Sigmoid colon (tissue), 7 donors: ENCODE measurements around the gene MC3R. TPM values are rescaled to one million over a fixed set of nuclear protein-coding genes. Genes with fewer than 3 reads are reported as not detected.

Source experiments
- DNase-seq: peaks from one replicate; pipeline ENCODE4 v3.0.0-alpha.2; 2019
- H3K27ac ChIP-seq, 4 donors: fragments of 200-600 bp; sonication (generic); one replicate each; pipeline ENCODE4 v1.5.1; 2016 to 2019; ENCODE audit warnings: mild to moderate bottlenecking in 1 of 4
- H3K27me3 ChIP-seq, 3 donors: fragments of 200-600 bp; sonication (generic); one replicate each; pipeline ENCODE4 v1.5.1; 2019; ENCODE audit warnings: mild to moderate bottlenecking in 1 of 3
- H3K36me3 ChIP-seq, 4 donors: fragments of 200-600 bp; sonication (generic); one replicate each; pipeline ENCODE4 v1.5.1; 2016 to 2019
- H3K4me1 ChIP-seq, 4 donors: fragments of 200-600 bp; sonication (generic); one replicate each; pipeline ENCODE4 v1.5.1; 2017 to 2019
- H3K4me3 ChIP-seq, 4 donors: fragments of 200-600 bp; sonication (generic); one replicate each; pipeline ENCODE4 v1.5.1; 2017 to 2019; ENCODE audit warnings: mild to moderate bottlenecking in 2 of 4, moderate library complexity in 1 of 4
- H3K9me3 ChIP-seq, 4 donors: fragments of 200-600 bp in 3 of 4; sonication (generic) in 3 of 4; one replicate each; pipeline versions ENCODE4 v1.5.1 to v1.6.1; 2013 to 2019
- EP300 ChIP-seq, 4 donors: sonication (generic); formaldehyde crosslinking; IDR thresholded peaks; one replicate each; pipeline ENCODE4 v1.6.1; 2017; ENCODE audit warnings: antibody characterized with exemption in 4 of 4
- POLR2A ChIP-seq, 2 donors: fragments of 450-650 bp; IDR thresholded peaks; one replicate each; pipeline ENCODE4 v1.6.1; 2016; ENCODE audit warnings: antibody characterized with exemption in 2 of 2, mild to moderate bottlenecking in 2 of 2, moderate library complexity in 2 of 2
- POLR2AphosphoS5 ChIP-seq, 4 donors: sonication (generic); formaldehyde crosslinking; IDR thresholded peaks; one replicate each; pipeline ENCODE4 v1.6.1; 2017; ENCODE audit warnings: antibody characterized with exemption in 4 of 4
- WGBS, 2 donors: extraction: QIAGEN DNeasy Blood & Tissue Kit; methylation state at CpG; one replicate each; pipeline ENCODE4 v1.1.7; 2013; 5-methylcytosine and 5-hydroxymethylcytosine counted together
- intact Hi-C: fragments of 100-400 bp; cut with DNase I; formaldehyde crosslinking; loops from one replicate; pipeline ENCODE4 v1.15.1; 2023
- polyA plus RNA-seq, 3 donors: library from polyadenylated mRNA; stranded (reverse); fragments of 200-250 nt; gene quantifications; one replicate each; pipeline ENCODE4 v1.2.3, GENCODE V29; 2013
- total RNA-seq, 4 donors: library from RNA; depleted of rRNA; stranded (reverse); fragments of >200 nt; gene quantifications; one replicate each; pipeline ENCODE4 v1.1.0, GENCODE V29; 2016
- TF ChIP-seq, protein P1 (sequence below), 4 experiments: fragments of 450-650 bp in 3 of 4; fragments of 200-600 bp in 1 of 4; IDR thresholded peaks; one replicate each; pipeline ENCODE4 v1.5.1; 2016 to 2019; ENCODE audit warnings: antibody characterized with exemption in 4 of 4, mild to moderate bottlenecking in 3 of 4, moderate library complexity in 2 of 4
- donor health status: healthy with polysubstance abuse.
- donor health status: Bipolar disorder and iron deficiency.
- donor health status: healthy.

Gene MC3R
- total and polyA plus RNA-seq, 7 donors: not detected

- 77 to 87% methylated on average over 7 of the region's 7 CpGs for WGBS, 2 donors
- no peak overlapping the region for H3K27ac ChIP-seq
- no peaks in the 10 kb centered on the region for H3K4me1 ChIP-seq
- TF ChIP-seq POLR2A (IDR thresholded peaks at IDR 0.05): no peak
- TF ChIP-seq EP300 (IDR thresholded peaks at IDR 0.05): no peak
- TF ChIP-seq, protein P1, sequence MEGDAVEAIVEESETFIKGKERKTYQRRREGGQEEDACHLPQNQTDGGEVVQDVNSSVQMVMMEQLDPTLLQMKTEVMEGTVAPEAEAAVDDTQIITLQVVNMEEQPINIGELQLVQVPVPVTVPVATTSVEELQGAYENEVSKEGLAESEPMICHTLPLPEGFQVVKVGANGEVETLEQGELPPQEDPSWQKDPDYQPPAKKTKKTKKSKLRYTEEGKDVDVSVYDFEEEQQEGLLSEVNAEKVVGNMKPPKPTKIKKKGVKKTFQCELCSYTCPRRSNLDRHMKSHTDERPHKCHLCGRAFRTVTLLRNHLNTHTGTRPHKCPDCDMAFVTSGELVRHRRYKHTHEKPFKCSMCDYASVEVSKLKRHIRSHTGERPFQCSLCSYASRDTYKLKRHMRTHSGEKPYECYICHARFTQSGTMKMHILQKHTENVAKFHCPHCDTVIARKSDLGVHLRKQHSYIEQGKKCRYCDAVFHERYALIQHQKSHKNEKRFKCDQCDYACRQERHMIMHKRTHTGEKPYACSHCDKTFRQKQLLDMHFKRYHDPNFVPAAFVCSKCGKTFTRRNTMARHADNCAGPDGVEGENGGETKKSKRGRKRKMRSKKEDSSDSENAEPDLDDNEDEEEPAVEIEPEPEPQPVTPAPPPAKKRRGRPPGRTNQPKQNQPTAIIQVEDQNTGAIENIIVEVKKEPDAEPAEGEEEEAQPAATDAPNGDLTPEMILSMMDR (IDR thresholded peaks at IDR 0.05): no peak
- TF ChIP-seq POLR2AphosphoS5 (IDR thresholded peaks at IDR 0.05): no peak
- intact Hi-C loops: no loop called here
- H3K36me3 ChIP-seq: no peaks in the 10 kb centered on the region
- DNase-seq: no peak
- H3K27me3 ChIP-seq: peaks cover 0 to 9% (median 0%) of the 10 kb centered on the region in 3 donors
- H3K9me3 ChIP-seq: no peaks in the 10 kb centered on the region
- H3K4me3 ChIP-seq: no peak overlapping the region
Measured at GRCh38 chr20:56257604-56258003, 9.1 kb downstream of the MC3R start.

DNA sequence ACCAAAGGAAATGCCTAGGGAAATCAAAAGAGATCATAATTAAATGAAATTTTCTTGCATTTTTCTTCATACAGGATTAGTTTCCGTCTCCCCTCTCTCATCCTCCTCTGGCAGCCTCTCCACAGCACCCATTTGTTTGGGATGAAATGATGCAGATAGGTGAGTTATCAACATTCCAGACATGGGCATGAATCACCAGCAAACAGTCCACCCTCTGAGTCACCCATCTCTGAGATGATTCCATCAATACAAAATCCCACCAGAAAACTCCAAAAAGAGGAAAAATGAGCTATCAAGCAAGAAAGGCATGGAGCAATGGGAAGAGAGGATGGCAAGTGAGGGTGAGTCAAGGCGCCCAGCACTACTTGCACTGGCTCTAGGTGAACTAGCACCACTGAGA lies 11.4 kb downstream of the MC3R start:
- Histone ChIP-seq H3K27ac (no peak overlapping the region), H3K4me1 (no peaks in the 10 kb centered on the region)
- 76 to 77% methylated on average over 2 of the region's 2 CpGs for WGBS, 2 donors

DNA sequence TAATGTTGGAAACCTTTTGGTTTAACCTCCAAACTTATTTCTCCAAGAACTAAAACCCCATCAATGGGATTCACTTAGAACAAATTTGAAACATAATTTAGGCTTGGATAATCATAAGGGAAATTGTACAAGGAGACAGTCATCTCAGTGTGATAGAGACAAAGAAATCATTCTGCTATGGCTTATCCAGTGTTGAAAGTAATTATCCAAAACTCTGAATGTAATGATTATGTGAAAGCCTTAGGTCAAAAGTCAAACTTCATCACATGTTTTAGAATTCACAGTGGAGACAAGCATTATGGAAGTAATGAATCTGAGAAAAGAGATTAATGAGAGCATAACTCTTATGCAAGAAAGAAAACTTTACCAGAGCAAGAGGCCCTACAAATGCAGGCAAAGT lies 20.0 kb downstream of the MC3R start:
- Histone ChIP-seq H3K9me3 (no peaks in the 10 kb centered on the region), H3K4me3 (no peak overlapping the region), H3K27me3 (no peaks in the 10 kb centered on the region), H3K4me1 (peaks cover 0 to 11% (median 0%) of the 10 kb centered on the region in 4 donors), H3K27ac (no peak overlapping the region), H3K36me3 (no peaks in the 10 kb centered on the region)
- no peak for DNase-seq
- intact Hi-C loops: no loop called here
- no peak for TF ChIP-seq EP300 (IDR thresholded peaks at IDR 0.05)

More for the DNA sequence above, 11.4 kb downstream of the MC3R start:
- intact Hi-C loops: no loop called here
- no peaks in the 10 kb centered on the region for H3K27me3 ChIP-seq
- TF ChIP-seq POLR2AphosphoS5 (IDR thresholded peaks at IDR 0.05): no peak
- TF ChIP-seq, protein P1 (IDR thresholded peaks at IDR 0.05): no peak
- no peak for TF ChIP-seq EP300 (IDR thresholded peaks at IDR 0.05)
- no peak for TF ChIP-seq POLR2A (IDR thresholded peaks at IDR 0.05)
- H3K9me3 ChIP-seq: no peaks in the 10 kb centered on the region
- H3K4me3 ChIP-seq: no peak overlapping the region
- H3K36me3 ChIP-seq: no peaks in the 10 kb centered on the region
- DNase-seq: no peak

- Histone ChIP-seq H3K4me3 (no peak overlapping the region), H3K27ac (no peak overlapping the region), H3K27me3 (no peaks in the 10 kb centered on the region), H3K9me3 (peaks cover 0 to 3% (median 0%) of the 10 kb centered on the region in 4 donors), H3K36me3 (no peaks in the 10 kb centered on the region), H3K4me1 (peaks cover 0 to 11% (median 0%) of the 10 kb centered on the region in 4 donors)
- no peak for DNase-seq
- TF ChIP-seq EP300 (IDR thresholded peaks at IDR 0.05) (no peak), POLR2AphosphoS5 (IDR thresholded peaks at IDR 0.05) (no peak)
- WGBS, 2 donors: 58 to 63% methylated on average over 4 of the region's 4 CpGs
- intact Hi-C loops: no loop called here
Measured at GRCh38 chr20:56271974-56272373, 23.4 kb downstream of the MC3R start.

DNA sequence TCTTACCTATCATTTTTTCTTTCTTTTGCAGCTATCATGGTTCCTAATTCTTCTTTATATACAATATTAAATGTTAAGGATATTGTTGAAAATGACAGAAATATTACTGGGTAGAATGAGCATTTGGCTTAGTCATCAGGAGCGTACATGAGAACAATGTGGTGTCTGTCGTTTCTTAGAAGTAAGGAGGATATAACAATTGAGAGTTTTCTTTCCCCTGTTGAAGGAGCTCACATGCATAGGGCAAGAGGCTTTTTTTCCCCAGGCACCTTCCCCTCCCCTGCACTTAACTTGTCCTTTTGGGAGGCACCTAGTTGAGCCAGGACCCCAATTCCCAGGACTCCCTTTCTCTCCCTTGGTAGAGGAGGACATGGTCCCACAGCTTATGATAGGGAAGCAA lies 25.0 kb downstream of the MC3R start:
- Histone ChIP-seq H3K9me3 (peaks cover 0 to 3% (median 0%) of the 10 kb centered on the region in 4 donors), H3K27me3 (no peaks in the 10 kb centered on the region), H3K4me1 (peaks cover 0 to 11% (median 0%) of the 10 kb centered on the region in 4 donors), H3K27ac (no peak overlapping the region), H3K36me3 (no peaks in the 10 kb centered on the region), H3K4me3 (no peak overlapping the region)
- intact Hi-C loops: no loop called here
- 65 to 87% methylated on average over 2 of the region's 2 CpGs for WGBS, 2 donors
- no peak for DNase-seq
- TF ChIP-seq POLR2AphosphoS5 (IDR thresholded peaks at IDR 0.05) (no peak), POLR2A (IDR thresholded peaks at IDR 0.05) (no peak), EP300 (IDR thresholded peaks at IDR 0.05) (no peak)
- TF ChIP-seq, protein P1 (IDR thresholded peaks at IDR 0.05): no peak

DNA sequence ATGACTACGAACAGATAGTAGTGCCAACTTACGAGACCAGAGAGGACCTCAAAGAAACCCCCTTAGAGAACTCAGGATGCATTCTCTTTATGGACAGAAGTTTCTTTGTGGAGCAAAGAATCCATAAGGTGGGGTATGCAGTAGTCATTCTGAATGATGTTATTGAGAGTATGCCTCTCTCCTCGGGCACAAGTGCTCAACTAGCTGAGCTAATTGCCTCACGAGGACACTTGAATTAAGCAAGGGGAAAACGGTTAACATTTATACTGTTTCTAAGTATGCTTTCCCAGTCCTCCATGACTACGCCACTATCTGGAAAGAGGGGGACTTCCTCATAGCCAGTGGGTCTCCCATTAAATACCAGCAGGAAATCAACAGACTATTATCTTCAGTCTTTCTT lies 25.6 kb downstream of the MC3R start:
- intact Hi-C loops: no loop called here
- no peak overlapping the region for H3K4me3 ChIP-seq
- H3K27ac ChIP-seq: no peak overlapping the region
- H3K4me1 ChIP-seq: peaks cover 0 to 11% (median 0%) of the 10 kb centered on the region in 4 donors
- no peaks in the 10 kb centered on the region for H3K36me3 ChIP-seq
- WGBS, 2 donors: 86 to 87% methylated on average over 6 of the region's 6 CpGs
- no peak for TF ChIP-seq POLR2A (IDR thresholded peaks at IDR 0.05)
- TF ChIP-seq EP300 (IDR thresholded peaks at IDR 0.05): no peak
- no peak for TF ChIP-seq POLR2AphosphoS5 (IDR thresholded peaks at IDR 0.05)
- TF ChIP-seq, protein P1 (IDR thresholded peaks at IDR 0.05): no peak
- DNase-seq: no peak
- peaks cover 0 to 3% (median 0%) of the 10 kb centered on the region in 4 donors for H3K9me3 ChIP-seq
- no peaks in the 10 kb centered on the region for H3K27me3 ChIP-seq
